ENCODE measurements around the gene ADGRV1.
A peak's percentile ranks its signal among the peaks of the same experiment; 100 is the strongest.
"Not testable (repeated sequence)": the region's sequence is repeated elsewhere in the genome, so short reads cannot be mapped to it uniquely, and the experiment has no call there.

ADGRV1 gene

DNA sequence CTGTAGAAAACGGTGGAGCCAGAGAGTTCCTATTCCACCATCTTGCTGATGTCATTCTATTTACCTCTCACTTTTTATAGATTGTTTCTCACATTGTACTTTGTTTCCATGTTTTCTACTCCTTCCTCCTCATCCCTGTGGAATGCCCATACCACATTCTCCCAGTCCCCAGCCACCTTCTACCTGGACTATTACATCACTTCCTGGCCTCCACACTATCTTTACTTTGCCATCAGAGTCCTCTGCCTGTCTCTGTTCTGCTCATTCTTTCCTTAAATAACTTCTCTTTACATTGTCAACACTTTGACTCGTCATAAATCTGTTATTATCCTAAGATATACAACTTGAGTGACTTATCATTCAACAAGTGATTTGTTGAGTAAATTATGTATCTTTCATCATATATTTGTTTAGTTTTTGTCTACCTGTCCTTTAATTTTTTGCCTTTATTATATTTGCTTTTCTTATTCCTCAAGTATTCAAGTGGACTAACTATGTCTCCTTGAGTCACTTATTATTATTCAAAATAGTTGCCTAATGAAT lies 182.5 kb downstream of the ADGRV1 start:
- no peak for DNase-seq

DNA sequence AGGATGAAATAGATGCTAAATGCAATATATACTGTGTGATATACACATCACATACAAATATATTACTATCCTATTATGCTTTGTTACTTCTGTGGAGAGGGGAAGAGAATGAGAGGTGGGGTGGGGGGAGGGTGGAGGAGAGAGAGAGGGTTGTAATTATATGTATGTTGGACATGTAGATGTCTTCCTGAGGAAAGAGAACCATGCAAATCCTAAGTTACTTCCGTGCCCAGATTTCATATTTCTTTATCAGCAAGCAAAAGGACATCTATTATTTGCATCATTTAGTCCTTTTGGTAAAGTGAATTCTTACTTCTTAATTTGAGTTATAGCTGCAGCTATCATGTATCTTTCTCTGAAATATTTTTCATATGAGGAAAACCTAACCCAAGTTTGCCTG lies 187.5 kb downstream of the ADGRV1 start:
- DNase-seq, result no peak

DNA sequence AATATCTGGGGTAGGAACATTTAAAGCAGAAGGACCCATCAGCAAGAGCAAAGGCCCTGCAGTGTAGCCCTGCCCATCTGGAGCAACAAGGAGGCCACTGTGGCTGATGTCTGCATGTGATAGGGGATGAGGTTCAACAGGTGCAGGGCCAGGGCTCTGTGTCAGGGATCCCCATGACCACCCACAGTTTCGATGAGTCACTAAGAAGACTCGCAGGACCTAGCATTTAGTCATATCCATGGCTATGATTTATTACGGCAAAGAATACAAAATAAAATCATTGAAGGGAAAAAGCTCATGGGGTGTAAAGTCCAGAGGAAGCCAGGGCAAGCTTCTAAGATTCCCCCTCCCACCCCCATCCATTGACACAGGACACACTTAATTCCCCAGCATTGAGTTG lies 188.6 kb downstream of the ADGRV1 start:
- DNase-seq, result no peak

DNA sequence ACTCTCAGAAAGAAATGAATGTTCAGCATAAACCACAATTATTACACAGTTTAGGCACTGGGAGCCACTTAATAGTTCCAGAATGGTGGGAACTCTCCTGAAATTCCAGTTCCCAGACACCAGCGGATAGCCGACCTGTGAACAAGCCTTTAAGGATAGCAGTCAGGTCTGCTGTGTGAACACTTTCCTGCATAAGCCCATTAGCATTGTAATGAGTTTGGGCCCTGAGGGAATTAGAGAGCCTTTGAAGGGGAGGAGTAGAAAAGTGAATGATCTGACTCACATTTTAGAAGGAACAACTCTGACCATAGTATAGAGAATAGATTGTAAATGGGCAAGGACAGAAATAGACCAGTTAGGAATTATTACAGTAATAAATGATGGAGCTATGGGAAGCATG lies 189.1 kb downstream of the ADGRV1 start:
- no peak for DNase-seq

DNA sequence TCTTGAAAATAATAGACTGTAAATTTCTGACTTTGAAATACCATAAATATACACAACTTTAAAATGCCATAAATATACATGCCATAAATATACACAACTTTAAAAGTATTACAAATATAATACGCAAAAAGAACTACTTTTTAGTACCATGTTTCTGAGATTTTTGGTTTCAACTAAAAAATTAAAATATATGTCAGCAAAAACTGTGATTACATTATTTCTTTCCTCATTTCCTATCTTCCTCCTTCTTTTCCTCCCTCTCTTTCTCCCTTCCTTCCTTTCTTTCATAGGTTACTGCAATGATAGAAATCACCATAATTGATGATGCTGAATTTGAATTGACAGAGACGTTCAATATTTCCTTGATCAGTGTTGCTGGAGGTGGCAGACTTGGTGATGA lies 200.5 kb downstream of the ADGRV1 start:
- no peak for DNase-seq

DNA sequence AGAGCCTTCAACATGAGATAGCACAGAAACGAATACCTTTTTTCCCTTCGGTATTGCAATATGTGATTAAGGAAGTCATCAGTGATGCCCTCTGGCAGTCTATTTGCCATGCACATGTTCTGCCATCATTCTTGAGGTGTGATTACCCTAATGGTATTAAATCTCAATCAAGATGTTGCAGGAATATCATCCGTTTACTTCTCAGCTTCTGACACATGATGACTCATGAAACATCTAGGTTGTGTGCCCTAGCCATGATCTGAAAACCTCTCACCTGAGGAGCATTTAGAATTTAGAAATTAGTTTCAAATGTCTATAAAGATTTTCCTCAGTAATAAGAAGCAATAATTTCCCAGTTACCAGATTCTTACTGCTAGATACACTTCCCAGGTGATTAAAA lies 209.1 kb downstream of the ADGRV1 start:
- no peak for DNase-seq

DNA sequence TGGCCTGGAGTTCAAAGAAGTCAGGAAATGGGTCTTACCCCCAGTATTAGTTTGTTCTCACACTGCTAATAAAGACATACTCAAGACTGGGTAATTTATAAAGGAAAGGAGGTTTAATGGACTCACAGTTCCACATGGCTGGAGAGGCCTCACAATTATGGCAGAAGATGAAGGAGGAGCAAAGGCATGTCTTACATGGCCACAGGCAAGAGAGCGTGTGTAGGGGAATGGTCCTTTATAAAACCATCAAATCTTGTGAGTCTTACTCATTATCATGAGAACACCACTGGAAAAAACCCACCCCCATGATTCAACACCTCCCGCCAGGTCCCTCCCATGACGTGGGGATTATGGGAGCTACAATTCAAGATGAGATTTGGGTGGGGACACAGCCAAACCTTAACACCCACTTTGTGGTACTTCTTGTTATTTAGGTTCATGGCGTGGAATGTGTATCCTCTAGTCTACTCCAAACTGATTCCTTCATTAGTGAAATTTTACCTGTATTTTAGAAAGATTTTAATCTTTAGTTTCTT lies 211.5 kb downstream of the ADGRV1 start:
- not testable (repeated sequence) for DNase-seq

DNA sequence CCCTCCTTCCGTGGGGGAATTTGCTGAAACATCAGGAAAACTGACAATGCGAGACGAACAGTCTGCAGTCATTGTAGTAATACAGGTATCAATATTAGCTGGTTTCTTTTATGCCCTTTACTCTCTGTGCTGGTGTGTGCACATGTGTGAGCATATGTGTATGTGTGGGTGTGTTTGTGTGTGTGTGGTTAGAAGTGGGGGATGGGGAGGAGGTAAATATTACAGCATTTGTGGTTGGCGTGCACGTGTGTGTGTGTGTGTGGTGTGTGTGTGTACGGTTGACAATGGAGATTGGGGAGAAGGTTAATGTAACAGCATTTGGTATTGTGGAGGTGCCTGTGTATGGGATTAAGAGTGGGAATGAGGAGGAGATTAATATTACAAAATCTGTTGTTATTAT lies 219.4 kb downstream of the ADGRV1 start:
- no peak for DNase-seq

DNA sequence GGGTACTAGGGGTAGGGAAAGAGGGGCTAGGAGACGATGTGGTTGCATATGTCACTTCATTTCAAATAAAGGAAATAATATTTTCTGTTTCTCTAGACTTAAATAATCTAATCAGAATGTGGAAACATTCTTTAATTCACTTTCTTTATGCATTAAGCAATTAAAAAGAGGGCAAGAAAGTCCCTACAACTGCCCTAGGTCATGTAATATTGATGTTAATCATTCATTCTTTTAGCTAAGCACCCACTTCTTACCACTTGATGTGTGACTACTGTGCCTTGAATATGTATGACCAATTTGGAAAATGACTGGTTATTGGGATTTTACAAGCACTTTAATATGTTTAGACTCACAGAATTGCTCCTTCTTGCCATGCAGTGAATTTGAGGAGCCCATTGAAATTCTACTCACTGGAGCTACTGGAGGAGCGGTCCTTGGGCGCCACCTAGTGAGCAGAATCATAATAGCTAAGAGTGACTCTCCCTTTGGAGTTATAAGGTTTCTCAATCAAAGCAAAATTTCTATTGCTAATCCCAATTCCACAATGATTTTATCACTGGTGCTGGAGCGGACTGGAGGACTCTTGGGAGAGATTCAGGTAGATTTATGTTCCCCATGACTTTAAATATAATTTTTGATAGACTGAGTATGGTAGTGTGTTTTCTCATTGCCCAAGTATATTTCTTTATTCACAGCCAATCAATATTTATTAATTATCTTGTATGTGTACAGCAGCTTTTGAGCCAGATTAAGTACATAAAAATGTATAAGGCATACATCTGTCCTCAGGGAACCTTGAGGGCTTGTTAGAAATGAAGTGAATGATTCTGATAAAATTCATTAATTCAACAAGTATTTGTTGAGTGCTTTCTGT lies 225.1 kb downstream of the ADGRV1 start:
- DNase-seq, result peak; percentile 86

DNA sequence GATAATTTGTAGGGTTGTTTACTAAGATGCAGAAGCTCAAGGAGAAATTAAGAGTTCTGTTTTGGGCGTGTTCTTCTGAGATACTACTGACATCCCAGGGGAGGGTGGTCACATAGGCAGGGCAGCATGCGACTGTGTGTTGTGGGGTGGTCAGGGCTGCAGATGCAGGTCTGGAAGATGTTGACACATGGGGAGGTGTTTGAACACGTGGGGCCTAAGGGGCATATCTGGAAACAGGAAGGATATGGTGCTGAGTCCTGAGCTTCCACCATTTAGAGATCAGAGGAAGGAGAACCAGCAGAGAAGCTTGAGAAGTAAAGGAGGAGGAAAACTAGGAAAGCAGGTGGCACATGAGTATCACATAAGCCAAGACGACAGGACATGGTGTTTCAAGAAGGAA lies 228.2 kb downstream of the ADGRV1 start:
- no peak for DNase-seq

DNA sequence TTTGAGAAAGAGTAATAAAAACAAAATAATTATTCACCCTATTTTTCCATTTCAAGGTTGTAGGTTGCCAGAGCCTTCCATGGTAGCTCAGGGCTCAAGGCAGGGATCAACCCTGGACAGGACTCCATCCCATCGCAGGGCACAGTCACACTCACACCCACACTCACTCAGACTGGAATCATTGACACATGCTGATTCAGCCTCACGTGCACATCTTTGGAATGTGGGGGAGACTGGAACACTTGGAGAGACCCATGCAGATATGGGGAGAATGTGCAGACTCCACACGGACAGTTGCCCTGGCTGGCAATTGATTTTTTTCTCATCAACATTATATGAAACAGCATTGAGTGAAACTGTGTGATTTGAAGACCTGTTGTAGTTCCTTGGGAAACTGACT lies 234.1 kb downstream of the ADGRV1 start:
- no peak for DNase-seq

DNA sequence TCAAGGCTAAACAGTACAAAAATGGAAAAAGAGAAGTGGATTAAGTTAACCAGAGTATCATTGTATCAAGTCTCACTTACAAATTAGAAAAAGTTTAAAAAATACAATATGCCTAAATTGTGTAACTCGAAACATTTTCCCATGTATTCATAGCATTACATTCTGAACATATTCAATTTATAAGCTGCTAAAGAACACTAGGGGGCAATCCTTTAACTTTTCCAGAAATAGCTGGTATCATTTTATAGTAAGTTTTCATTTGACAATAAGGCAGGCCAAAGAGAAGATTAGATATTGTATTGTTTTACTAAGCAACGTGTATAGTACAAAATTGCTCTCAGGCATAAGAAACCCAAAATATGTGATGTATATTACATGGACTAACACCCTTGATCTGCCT lies 234.6 kb downstream of the ADGRV1 start:
- no peak for DNase-seq

DNA sequence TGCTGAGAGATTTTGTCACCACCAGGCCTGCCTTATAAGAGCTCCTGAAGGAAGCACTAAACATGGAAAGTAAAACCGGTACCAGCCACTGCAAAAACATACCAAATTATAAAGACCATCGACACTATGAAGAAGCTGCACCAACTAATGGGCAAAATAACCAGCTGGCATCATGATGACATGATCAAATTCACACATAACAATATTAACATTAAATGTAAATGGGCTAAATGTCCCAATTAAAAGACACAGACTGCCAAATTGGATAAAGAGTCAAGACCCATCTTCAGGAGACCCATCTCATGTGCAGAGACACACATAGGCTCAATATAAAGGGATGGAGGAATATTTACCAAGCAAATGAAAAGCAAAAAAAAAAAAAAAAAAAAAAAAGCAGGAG lies 238.3 kb downstream of the ADGRV1 start:
- not testable (repeated sequence) for DNase-seq

DNA sequence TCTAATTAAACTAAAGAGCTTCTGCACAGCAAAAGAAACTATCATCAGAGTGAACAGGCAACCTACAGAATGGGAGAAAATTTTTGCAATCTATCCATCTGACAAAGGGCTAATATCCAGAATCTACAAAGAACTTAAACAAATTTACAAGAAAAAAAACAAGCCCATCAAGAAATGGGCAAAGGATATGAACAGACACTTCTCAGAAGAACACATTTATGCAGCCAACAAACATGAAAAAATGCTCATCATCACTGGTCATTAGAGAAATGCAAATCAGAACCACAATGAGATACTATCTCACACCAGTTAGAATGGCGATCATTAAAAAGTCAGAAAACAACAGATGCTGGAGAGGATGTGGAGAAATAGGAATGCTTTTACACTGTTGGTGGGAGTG lies 241.5 kb downstream of the ADGRV1 start:
- DNase-seq, result not testable (repeated sequence)

DNA sequence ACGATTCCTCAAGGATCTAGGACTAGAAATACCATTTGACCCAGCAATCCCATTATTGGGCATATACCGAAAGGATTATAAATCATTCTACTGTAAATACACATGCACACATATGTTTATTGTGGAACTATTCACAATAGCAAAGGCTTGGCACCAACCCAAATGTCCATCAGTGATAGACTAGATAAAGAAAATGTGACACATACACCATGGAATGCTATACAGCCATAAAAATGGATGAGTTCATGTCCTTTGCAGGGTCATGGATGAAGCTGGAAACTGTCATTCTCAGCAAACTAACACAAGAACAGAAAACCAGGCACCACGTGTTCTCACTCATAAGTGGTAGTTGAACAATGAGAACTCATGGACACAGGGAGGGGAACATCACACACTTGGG lies 241.9 kb downstream of the ADGRV1 start:
- DNase-seq, result not testable (repeated sequence)

DNA sequence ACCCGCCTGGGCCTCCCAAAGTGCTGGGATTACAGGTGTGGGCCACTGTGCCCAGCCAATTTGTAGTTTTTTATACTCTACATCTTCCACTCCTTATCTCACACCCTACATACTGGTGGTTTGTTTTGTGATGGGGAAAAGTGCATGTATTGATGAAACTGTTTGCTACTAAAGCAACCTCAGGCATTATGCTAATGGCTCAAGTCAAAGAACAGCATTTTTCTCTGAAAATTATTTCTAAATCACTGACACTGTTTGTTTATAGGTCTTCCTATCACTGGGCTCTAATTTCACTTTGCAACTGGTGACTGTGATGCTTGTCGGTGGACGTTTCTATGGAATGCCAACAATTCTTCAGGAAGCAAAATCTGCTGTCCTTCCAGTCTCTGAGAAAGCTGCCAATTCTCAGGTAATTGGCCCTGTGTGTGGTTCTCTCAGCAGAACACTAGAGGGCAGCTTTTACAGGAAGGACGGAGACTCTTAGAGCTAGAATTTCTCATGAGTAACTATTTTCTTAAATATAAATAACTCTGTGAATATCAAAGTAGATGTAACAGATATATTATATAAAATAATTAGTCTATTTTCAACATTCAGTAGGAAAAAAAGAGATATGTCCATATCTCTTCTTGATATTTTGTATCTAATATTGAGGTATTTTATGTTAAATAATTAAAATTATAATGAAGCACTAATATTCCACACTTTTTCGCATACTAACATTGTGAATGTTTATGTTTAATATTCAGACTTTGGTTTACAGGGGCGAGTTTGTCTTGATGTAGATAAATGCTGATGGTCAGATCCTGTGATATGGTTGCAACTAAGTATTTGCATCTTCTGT lies 244.1 kb downstream of the ADGRV1 start:
- peak; percentile 69 for DNase-seq

DNA sequence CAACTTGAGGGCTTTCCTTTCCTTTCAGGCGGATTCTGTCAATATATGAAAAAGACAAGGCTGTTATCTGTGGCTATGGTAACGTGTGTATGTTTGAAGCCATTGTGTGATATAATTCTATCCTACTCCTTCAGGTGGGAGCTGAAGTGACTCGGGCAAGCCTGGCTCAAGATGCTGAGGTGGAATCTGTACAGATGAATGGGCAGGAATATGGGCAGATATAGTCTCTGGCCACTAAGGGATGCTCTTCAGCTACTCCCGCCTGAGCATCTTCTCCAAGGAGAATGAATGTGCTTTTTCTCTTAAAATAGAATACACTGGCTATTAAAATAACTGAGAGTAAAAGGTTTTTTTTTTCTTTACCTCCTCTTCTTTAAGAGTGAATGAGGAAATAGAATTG lies 244.8 kb downstream of the ADGRV1 start:
- no peak for DNase-seq

DNA sequence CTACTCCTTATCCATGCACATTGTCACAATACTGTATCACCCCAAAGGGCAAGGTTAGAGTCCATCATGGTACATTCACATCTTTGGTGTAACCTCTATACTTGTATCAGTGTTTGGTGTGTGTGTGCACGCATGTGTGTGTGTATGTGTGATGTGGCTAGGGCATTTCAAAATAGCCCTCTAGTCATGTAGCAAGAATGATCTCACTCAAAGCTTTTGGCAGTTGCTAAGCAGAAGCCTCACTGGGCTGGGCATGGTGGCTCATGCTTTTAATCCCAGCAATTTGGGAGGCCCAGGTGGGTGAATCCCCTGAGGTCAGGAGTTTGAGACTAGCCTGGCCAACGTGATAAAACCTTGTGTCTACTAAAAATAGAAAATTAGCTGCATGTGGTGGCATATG lies 245.3 kb downstream of the ADGRV1 start:
- DNase-seq, result no peak

DNA sequence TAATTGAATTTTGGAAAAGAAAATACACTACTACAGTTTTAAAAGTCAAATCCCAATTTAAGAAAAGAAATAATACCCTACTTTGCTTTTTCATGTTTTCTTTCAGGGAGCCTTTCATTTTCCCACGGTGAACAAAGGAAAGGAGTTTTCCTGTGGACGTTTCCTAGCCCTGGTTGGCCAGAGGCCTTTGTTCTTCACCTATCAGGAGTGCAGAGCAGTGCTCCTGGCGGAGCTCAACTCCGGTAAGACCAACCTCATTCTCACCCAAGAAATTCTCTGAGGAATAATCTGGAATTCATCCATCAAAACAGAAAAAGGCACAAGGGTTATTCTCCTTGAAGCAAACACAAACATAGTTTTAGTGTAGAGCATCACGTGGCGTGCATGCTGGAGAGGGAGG lies 248.9 kb downstream of the ADGRV1 start:
- no peak for DNase-seq

DNA sequence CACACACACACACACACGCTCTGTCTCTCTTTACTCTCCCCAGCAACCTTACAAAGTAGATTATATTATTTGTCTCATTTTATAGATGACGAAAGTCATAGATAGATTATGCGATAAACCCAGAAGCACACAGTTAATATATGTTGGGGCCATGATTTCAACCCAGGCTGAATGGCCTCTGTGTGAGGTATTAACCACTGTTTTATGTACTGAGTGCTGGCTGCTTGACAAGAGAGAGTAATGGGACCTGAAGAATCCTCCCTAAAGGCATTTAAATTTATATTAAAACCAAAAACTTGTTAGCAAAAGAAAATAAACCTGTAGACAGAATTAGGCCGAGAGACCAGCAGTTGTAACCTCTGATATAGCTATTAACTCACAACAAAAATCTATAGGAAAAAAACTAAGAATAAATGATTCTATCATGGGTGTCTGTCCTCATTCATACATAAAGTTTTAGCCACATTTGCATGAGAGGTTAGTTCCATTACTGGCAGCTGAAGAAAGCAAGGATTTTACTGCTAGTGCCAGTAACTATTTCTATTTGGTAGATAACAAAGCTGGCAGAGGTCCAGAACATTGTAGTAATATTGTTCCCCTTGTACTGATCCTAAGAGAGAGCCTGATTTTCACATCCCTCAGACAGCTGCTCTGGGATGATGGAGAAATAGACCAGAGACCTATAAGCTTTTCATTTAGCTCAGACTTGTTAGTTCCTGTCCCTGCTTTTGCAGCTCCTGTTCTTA lies 250.9 kb downstream of the ADGRV1 start:
- peak; percentile 35 for DNase-seq

DNA sequence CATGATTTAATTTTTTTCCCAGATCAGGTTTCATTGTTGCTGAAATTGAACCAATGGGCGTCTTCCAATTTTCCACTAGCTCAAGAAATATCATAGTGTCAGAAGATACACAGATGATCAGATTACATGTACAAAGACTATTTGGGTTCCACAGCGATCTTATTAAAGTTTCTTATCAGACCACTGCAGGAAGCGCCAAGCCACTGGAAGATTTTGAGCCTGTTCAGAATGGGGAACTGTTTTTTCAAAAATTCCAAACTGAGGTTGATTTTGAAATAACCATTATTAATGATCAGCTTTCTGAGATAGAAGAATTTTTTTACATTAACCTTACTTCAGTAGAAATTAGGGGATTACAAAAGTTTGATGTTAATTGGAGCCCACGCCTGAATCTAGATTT lies 251.6 kb downstream of the ADGRV1 start:
- no peak for DNase-seq

DNA sequence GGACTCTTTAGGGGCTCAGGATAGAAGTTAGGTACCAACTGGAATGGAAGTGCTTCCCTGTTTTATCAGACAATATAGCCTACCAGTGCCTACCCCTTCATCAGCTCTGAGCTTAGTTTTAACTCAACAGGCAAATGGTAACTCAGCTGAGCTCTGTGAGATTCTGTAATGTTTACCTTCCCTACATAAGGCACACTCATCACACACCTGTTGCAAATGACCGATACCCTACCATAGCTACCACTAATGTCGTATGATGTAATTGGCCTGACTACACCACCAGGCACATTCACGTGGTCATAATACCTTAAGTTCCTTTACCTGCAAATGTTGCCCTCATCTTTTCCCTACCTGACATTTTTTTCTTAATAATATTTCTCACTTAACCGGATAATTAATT lies 254.8 kb downstream of the ADGRV1 start:
- no peak for DNase-seq

DNA sequence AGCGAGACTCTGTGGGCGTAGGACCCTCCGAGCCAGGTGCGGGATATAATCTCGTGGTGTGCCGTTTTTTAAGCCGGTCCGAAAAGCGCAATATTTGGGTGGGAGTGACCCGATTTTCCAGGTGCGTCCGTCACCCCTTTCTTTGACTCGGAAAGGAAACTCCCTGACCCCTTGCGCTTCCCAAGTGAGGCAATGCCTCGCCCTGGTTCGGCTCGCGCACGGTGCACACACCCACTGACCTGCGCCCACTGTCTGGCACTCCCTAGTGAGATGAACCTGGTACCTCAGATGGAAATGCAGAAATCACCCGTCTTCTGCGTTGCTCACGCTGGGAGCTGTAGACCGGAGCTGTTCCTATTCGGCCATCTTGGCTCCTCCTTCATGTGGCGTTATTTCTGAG lies 263.5 kb downstream of the ADGRV1 start:
- DNase-seq, result not testable (repeated sequence)

Data from hematopoietic multipotent progenitor cell treated with erythropoietin and hydrocortisone succinate and interleukin-3 and kit ligand, for 6 days (in vitro differentiated cells).